Measurements from ENCODE around the gene SIX5.
"Not testable (repeated sequence)": the region's sequence is repeated elsewhere in the genome, so short reads cannot be mapped to it uniquely, and the experiment has no call there.

Gene SIX5

DNA sequence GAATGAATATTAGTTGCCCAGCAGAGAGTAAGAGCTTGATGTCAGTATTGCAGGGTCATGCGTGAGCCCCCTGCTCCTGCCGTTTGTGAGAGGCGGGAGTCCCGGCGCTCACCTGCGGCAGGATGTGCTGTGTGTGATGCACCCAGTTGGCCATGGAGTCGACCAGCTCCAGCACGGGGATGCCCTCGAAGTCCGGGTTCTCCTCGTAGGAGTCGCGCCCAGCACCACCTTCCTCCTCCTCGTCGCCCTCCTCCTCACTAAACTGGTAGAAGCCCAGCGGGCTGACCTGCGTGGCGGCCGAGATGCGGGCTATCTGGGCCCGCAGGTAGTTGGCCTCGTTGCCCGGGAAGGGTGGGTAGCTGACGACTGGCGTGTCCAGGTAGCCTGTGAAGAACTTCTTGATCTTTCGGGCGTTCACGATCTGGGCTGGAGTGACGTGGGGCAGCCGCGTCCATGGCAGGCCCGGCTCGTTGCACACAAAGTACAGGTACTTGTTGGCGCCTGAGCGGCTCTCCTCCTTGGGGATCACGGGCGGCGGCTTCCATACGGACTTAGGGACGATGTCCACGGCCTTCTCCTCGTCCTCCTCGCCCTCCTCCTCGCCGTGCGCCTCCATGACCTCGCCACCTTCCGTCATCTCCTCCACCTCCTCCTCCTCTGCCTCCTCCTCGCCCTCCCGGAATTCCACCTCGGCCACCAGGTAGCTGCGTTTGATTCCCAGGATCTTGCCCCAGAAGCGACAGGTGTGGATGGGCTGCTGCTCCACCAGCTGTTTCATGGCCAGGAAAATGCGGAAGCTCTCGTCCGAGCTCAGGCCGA, 35.3 kb upstream of the SIX5 start:
- TF ChIP-seq GATA1 (IDR thresholded peaks at IDR 0.05; ENCODE audit: low read depth, low read length) (no peak), POLR2A (IDR thresholded peaks at IDR 0.05; ENCODE audit: low read length) (no peak)
- no peak for DNase-seq

DNA sequence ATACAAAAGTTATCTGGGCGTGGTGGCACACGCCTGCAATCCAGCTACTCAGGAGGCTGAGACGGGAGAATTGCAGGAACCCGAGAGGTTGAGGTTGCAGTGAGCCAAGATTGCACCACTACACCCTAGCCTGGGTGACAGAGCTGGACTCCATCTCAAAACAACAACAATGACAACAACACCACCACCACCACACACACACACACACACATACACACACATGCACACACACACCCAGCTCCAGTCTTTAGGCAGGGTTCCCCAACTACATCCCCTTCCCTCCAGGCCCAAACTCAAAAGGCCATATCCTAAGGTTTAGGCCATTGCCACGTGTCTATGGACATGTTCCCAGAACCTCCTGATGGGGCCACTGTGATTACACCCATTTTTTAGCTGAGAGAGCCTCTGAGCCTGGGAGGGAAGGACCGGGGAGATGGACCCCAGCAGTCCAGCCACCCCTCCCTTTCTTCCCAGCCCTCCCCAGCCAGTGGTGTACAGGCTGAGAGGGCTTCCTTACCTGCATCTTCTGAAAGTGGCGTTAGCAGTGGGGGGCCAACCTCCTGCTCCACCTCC, 32.6 kb upstream of the SIX5 start:
- DNase-seq: no peak
- TF ChIP-seq POLR2A (IDR thresholded peaks at IDR 0.05; ENCODE audit: low read length): no peak
- no peak for TF ChIP-seq GATA1 (IDR thresholded peaks at IDR 0.05; ENCODE audit: low read depth, low read length)

DNA sequence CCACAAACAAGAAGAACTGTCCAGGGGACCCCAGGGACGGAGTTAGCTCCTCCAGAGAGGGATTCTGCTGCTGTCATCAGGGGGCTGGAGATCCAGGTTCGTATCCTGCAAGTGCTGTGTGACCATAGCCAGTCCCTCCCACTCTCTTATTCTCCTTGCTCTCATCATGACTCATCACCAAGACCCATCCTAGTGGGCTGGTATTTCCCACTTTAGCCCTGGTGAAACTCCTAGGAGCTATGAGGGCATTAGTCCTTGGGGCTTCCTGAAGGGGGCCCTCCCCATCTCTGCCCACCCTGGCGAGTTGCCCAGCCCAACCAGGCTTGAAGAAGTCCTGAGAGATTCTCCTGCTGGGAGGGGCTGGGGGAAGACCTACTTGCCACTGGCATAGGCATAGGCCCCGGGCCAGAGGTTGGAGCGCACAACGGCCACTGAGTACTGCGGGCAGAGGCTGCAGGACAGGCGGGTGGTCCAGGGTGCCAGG, 31.1 kb upstream of the SIX5 start:
- TF ChIP-seq POLR2A (IDR thresholded peaks at IDR 0.05; ENCODE audit: low read length) (no peak), GATA1 (IDR thresholded peaks at IDR 0.05; ENCODE audit: low read depth, low read length) (no peak)
- DNase-seq: no peak

DNA sequence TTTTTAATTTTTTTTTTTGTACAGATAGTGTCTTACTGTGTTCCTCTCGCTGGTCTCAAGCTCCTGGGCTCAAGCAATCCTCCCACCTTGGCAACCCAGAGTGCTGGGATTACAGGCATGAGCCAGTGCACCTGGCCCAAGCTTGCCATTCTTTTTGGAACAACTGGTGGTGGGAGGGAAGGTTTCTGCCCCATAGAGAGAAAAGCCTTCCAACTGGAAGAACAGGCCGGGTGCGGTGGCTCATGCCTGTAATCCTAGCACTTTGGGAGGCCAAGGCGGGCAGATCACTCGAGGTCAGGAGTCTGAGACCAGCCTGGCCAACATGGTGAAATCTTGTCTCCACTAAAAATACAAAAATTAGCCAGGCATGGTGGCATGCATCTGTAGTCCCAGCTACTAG, 30.5 kb upstream of the SIX5 start:
- not testable (repeated sequence) for DNase-seq

DNA sequence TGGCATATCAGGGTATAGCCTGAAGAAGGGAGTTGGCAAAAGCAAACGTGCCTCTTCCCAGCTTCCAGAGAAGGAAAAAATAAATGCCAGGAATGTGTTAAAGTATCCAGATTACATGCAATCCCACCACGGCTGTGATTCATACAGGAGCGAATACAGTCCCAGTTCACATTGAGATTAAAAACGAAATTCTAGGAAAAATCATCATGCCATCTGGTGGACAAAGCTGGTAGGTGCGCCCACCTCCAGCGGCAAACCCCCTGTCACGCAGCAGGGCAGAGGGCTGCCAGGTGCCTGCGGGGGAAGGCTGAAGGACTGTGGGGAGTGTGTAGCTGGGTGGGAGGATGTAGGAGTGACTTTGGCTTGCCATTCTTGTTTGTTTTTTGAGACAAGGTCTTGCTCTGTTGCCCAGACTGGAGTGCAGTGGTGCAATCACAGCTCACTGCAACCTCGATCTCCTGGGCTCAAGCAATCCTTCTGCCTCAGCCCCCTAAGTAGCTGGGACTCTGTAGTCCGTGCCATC, 30.0 kb upstream of the SIX5 start:
- peak; percentile 45 to 72 for DNase-seq
- TF ChIP-seq POLR2A (IDR thresholded peaks at IDR 0.05; ENCODE audit: low read length) (no peak), GATA1 (IDR thresholded peaks at IDR 0.05; ENCODE audit: low read depth, low read length) (no peak)

DNA sequence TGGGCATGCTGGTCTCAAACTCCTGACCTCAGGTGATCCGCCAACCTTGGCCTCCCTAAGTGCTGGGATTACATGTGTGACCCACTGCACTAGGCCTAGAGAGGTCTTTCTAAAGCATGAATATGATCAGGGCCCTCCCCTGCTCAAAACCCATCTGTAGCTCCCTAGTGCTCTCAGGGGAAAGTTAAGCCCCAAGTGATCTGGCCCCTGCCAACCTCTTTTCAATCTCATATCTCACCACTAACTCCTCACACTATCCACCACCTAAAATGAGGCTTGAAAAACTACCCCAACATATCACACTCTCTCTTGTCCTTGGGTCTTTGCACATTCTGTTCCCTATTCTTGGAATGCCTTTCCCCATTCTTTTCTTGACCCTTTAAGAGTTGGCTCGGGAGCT, 25.6 kb upstream of the SIX5 start:
- no peak for TF ChIP-seq GATA1 (IDR thresholded peaks at IDR 0.05; ENCODE audit: low read depth, low read length)
- TF ChIP-seq POLR2A (IDR thresholded peaks at IDR 0.05; ENCODE audit: low read length): no peak
- no peak for DNase-seq

DNA sequence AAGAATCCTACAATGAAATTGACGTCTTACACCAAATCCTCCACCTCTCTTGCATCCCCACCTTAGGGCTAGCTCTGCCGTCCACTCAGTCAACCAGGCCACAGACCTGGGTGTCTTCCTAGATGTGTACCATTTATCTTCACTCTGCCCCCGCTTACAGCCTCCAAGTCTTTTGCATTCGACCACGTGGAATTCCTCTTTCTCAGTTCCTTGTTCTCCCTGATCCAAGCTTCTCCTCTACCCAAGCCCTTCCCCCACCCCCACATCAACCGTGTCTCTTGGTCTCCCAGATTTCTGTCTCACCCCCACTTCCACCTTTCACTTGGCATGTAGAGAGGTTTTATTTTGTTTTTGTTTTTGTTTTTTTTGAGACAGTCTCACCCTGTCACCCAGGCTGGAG, 24.8 kb upstream of the SIX5 start:
- TF ChIP-seq GATA1 (IDR thresholded peaks at IDR 0.05; ENCODE audit: low read depth, low read length) (no peak), POLR2A (IDR thresholded peaks at IDR 0.05; ENCODE audit: low read length) (no peak)
- no peak for DNase-seq

DNA sequence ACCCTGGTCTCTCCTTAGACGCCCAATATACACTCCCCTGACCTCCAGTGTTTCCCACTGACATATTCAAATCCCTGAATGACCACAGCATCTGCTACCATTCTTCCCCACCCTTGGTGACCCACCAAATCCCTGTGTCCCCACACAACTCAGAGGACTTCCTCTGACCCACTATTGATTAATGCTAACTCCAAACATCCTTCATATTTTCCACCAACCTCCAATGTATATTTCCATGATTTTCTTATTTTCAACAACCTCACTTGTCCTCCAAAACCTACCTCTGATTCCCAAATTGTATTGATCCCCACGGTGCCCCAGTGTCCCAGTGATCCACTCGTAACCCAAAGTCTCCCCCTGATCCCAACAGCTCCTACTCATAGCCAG, 24.1 kb upstream of the SIX5 start:
- TF ChIP-seq POLR2A (IDR thresholded peaks at IDR 0.05; ENCODE audit: low read length): no peak
- no peak for TF ChIP-seq GATA1 (IDR thresholded peaks at IDR 0.05; ENCODE audit: low read depth, low read length)
- no peak for DNase-seq

DNA sequence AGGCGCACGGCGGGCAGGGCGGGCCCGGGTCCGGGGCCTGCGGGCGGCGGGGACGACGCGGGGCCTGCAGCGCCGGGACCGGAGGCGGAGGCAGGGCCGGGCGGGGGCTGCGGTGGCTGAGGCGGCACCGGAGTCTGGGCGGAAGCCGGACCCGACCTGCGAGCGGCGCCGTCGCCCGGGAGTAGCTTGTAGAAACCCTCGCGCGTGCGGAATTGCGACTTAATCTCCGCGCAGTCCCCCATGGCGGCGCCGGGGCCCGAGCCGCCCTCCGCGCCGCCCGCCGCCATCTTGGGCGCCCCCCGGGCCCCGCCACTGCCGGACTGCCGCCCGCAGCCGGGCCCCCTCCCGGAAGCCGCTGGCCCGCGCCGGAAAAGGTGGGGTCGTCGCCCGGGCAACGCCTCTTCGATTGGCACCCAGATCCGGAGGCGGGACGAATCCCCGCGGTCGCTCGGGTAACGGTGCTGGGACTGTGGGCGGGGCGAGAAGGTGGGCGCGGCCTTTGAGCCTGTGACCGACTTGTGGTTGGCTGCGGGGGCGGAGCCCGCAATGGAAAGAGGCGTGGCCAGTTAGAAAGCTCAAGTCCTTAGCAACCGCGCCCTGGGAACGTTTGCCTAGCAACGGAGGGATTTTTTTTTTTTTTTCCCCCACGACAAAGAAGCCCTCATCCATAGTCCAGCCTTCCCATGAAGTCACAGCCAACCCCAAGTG, 23.6 kb upstream of the SIX5 start, which contains the start of gene DMWD:
TSS of gene DMWD (minus strand) at position 376 of the 708 bp plus-strand sequence. CDS start at position 287, 89 bp downstream.
- peak; percentile 77 for TF ChIP-seq POLR2A (IDR thresholded peaks at IDR 0.05; ENCODE audit: low read length)
- no peak for TF ChIP-seq GATA1 (IDR thresholded peaks at IDR 0.05; ENCODE audit: low read depth, low read length)
- peak; percentile 98 to 100 for DNase-seq

DNA sequence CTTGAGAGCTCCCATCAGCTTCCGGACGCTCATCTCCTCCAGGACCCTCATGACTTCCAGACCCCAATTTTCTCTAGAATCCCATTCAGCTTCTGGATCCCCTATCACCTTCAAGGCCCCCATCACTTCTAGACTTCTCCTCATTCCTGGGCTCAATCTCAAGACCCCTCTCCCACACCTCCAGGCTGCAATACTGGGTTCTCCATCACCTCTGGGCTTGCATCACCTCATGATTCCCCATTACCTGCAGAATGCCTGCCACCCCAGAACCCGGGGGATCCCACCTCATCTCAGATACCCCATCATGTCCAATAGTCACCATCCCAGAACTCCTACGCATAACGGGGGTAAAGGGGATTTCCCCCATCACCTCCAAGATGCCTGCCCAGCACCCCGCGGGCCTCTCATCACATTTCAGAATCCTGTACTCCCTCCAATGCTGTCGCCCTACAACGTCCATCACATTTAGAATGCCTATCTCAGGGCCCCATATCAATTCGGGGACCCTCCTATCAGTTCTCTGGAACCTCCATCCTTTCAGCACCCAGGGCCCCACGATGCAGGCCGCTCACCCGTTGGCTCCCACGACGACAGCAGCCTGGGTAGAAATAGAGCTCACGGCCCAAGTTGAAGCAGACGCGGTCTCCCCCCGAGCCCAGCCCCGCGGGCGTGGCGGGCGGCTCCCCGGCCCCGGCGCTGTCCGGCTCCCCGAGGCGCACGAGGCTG, 22.9 kb upstream of the SIX5 start:
- TF ChIP-seq GATA1 (IDR thresholded peaks at IDR 0.05; ENCODE audit: low read depth, low read length) (no peak), POLR2A (IDR thresholded peaks at IDR 0.05; ENCODE audit: low read length) (no peak)
- peak in 1 of 2 experiments; percentile 62 for DNase-seq

DNA sequence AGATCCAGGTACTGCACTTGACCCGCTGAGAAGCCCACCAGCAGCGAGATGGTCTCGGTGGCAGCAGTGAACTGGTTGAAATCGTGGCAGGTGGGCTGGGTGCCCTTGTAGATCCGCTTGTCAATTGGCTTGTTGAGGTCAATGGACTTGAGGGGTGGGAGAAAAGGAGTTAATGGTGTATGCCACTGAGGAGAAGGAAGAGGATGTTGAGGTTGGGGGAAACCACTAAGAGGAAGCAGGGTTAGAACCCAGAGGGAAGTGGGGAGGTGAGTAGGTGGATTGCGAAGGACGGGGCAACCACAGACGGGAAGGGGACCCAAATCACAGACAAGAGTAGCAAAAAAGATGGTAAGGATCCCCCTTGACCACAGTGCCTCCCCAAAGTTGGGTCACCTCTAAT, 21.9 kb upstream of the SIX5 start:
- TF ChIP-seq GATA1 (IDR thresholded peaks at IDR 0.05; ENCODE audit: low read depth, low read length): no peak
- no peak for TF ChIP-seq POLR2A (IDR thresholded peaks at IDR 0.05; ENCODE audit: low read length)
- no peak for DNase-seq

DNA sequence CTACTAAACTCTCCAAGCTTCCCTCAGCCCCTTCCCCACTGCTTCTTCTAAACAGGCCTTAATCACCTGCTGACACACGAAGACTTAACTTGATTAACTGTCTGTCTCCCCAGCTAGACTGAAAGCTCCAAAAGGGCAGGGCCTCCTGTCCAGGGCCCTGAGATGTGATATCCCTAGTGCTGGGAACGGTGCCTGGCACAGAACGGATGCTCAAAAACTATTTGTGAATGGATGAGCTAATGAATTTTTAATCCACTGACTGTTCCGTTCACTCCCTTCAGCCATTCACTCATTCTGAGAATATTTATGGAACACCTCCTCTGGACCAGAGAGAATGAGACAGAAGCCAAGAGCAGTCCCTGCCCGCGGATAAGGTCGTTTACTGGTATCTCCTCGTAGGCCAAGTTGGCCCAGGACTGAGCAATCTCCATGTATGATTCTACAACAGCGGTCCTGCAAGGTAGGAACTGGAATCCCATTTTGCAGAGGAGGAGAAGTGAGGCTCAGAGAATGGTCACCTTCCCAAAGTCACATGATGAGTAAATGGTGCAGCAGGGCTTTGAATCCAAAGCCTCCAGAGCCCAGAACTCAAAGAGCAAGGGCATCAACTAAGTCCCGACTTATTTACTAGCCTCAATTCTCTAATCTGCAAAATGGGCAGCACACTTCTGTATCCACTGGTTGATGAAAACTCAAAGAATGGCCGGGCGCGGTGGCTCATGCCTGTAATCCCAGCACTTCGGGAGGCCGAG, 20.2 kb upstream of the SIX5 start:
- DNase-seq: no peak
- TF ChIP-seq GATA1 (IDR thresholded peaks at IDR 0.05; ENCODE audit: low read depth, low read length) (no peak), POLR2A (IDR thresholded peaks at IDR 0.05; ENCODE audit: low read length) (no peak)

DNA sequence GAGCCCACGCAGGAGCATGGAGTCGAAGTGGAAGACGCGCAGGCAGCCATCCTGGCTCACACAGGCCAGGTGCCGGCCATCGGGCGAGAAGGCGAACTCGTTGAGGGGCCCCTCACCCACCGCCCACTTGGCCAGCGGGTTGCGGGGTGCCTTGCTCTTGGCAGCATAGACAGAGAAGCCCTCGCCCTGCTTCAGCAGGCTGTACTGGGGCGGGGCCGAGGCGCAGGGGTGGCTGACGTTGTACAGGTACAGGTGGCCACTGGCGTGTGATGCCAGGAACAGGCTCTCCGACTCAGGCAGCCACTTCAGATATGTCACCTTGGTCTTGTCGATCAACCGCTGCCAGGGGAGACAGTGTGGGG, 17.5 kb upstream of the SIX5 start:
- TF ChIP-seq POLR2A (IDR thresholded peaks at IDR 0.05; ENCODE audit: low read length) (no peak), GATA1 (IDR thresholded peaks at IDR 0.05; ENCODE audit: low read depth, low read length) (no peak)

More for the DNA sequence above, 17.5 kb upstream of the SIX5 start:
- no peak for DNase-seq

All from erythroblast (primary cell).